GM13977 (cell line): ENCODE data around the gene CHL1.

Experiments
- DNase-seq: peaks from one replicate; pipeline ENCODE4 v3.0.0; 2012; ENCODE audit warnings: low spot score
- CTCF ChIP-seq: IDR thresholded peaks from 2 replicates; pipeline ENCODE4 v1.5.1; 2012; ENCODE audit warnings: mild to moderate bottlenecking, control low read depth; ENCODE audit not compliant: insufficient read depth; ENCODE audit errors: extremely low read depth, missing control alignments
- in situ Hi-C: fragments of 300-500 bp; cut with MboI; formaldehyde crosslinking; loops from one replicate; pipeline ENCODE4 v1.12.0; 2022; ENCODE audit warnings: low sequenced_read_pairs, low pct_unique_long_range_greater_than_20kb, mixed read lengths, inconsistent platforms; ENCODE audit not compliant: unreplicated experiment

The CHL1 gene

GRCh38 chr3:427128-427527 is 230.6 kb downstream of the CHL1 start:
- no peak for TF ChIP-seq CTCF
- in situ Hi-C loops: no loop called here
- DNase-seq: no peak

GRCh38 chr3:430186-430585 is 233.6 kb downstream of the CHL1 start:
- TF ChIP-seq CTCF: no peak
- DNase-seq: no peak
- in situ Hi-C loops: no loop called here

GRCh38 chr3:435161-435560 is 238.6 kb downstream of the CHL1 start:
- DNase-seq: no peak
- no peak for TF ChIP-seq CTCF
- in situ Hi-C loops: no loop called here

- in situ Hi-C loops: no loop called here
Observed at GRCh38 chr3:436053-436452, 239.5 kb downstream of the CHL1 start.

GRCh38 chr3:440826-441225 is 244.3 kb downstream of the CHL1 start:
- in situ Hi-C loops: no loop called here
- TF ChIP-seq CTCF: no peak
- no peak for DNase-seq

More at GRCh38 chr3:436053-436452, 239.5 kb downstream of the CHL1 start:
- no peak for TF ChIP-seq CTCF
- DNase-seq: no peak

GRCh38 chr3:445960-446359 is 249.4 kb downstream of the CHL1 start:
- in situ Hi-C loops: no loop called here

More at GRCh38 chr3:445960-446359, 249.4 kb downstream of the CHL1 start:
- no peak for DNase-seq
- TF ChIP-seq CTCF: no peak
